GM21381 (cell line): Measurements from ENCODE around the gene EXD3.
"Not testable (repeated sequence)": the region's sequence is repeated elsewhere in the genome, so short reads cannot be mapped to it uniquely, and the experiment has no call there.

Experiments
- ATAC-seq: cut with Tn5 transposase; IDR thresholded peaks from one replicate; pipeline ENCODE4 v1.9.1; 2021; ENCODE audit warnings: mild to moderate bottlenecking, moderate library complexity; ENCODE audit not compliant: unreplicated experiment

The EXD3 gene

GRCh38 chr9:137415451-137415850 is 7.5 kb downstream of the EXD3 start:
- no peak for ATAC-seq

DNA sequence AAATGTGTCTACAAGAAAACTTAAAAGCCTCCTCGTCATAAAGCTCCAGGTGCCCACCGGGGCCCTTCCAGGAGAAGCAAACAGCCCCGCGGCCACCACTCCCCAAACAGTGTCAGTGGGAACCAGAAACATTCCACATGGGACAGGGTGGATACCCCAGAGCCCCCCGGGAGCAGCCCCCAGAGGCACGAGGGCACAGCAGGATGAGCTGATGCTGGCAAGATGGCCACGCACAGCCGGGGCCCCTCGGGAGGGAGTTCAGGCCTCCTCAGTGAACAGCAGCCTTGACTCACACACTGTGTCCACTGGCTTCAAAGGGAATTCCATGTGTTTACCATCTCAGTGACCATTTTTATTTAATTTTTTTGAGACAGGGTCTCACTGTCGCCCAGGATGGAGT is 10.5 kb downstream of the EXD3 start:
- no peak for ATAC-seq

DNA sequence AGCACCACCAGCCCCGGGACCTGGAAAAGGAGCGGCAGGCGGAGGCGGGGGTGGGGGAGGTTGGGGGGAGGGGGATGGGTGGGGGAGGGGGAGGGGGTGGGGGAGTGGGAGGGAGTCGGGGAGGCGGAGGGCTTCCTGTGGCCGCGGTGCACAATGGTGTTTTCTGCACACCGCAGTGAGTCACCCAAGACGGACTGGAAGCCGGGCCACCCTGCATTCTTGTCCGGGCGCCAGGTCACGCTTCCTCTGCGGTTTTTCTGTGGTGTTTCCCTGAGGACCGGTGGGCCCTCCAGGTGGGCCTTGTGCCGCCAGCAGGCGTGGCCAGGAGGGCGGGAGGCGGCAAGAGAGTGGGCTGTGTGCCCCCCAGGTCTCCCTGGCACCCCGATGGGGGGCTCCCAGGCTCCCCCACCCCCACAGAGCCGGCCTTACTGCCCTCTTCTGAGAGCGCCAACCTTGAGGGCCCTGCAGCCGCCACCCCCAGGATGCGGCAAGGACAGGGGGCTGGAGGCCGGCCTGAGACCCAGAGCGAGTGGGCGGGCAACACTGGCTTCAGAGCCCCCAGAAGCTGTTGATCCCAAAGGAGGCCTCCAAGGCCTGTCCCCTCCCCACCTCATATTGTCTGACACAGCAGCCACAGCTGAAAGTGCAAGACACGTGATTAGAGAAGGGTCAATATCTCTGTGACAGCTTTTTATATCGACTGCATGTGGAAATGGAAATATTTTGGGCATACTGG is 11.1 kb downstream of the EXD3 start:
- no peak for ATAC-seq

DNA sequence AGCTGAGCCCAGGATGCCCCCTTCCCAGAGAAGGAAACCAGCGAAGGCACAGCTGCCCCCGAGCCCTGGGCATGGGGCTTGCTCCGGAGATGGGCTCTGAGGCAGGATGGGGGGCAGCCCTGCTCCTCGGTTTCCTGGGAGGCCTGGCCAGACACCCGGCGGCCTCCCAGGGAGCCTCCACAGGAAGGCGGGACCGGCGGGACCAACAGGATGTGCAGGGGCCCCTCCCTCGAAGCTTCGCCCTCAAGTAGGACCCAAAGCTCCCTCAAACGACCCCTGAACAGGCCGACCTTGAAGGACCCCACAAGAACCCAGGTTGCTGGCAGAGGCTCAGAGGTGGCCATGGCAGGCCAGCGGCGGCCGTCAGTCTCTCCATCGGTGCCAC is 11.7 kb downstream of the EXD3 start:
- no peak for ATAC-seq

GRCh38 chr9:137410891-137411249 is 12.1 kb downstream of the EXD3 start:
- no peak for ATAC-seq

GRCh38 chr9:137410236-137410890 is 12.6 kb downstream of the EXD3 start:
- not testable (repeated sequence) for ATAC-seq

- no peak for ATAC-seq
Observed at GRCh38 chr9:137409515-137409914, 13.4 kb downstream of the EXD3 start.

DNA sequence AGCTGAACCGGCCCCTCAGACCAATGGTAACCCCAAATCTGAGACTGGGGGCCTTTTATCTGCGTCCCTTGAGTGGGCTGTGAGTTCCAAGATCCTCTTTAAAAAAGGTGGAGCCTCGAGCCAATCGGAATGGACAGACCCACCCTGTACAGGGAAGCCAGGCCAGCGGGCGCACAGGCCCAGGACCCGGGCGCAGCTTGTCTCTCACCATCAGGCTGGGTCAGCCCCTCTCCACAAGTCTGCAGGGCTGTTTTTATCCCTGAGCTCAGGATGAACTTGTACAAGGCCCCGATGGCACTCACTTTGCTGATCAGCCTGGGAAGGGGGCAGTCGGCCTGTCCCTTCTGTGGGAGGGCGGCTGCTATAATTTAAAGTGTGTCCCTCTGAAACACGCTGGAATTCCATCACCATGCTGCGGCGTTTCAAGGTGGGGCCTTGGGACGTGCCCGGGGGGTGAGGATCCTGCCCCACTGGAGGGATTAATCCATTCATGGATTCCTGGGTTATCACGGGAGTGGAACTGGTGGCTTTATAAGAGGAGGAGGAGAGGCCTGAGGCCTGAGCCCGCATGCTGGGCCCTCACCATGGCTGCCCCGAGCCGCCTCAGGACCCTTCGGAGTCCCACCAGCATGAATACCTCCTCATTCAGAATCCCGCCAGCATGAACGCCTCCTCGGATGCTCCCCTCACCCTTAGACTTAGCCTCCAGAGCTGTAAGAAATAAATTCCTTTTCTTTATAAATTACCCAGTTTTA is 14.1 kb downstream of the EXD3 start:
- no peak for ATAC-seq

DNA sequence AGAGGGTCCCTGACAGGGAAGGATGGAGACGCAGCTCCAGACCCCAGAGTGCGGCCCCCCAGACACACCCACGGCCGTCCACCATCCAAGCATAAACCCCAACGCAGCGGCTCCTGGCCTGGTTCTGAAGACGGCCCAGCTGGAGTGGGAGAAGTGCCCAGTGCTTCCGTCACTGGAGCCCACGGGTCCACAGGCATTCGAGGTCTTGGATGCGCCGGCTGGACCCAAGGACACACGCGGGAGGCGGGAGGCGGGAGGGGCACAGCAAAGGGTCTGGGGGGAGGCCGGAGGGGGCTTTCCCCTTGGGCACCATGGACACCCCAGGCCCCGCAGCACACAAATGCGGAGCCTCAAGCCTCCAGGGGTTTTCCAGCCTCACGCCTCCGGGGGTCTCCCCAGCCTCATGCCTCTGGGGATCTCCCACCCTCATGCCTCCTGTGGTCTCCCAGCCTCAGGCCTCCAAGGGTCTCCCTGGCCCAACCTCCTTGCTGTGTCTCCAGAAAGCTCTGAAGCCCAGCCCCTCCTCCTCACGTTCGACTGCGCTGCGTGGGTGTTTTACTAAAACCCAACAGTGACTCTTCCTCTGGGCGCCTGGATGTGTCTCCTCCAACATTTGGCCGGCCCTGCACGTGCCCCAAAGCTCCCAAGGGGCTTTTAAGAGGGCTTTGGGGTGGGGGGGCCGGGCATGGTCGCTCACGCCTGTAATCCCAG is 15.2 kb downstream of the EXD3 start:
- ATAC-seq: no peak

DNA sequence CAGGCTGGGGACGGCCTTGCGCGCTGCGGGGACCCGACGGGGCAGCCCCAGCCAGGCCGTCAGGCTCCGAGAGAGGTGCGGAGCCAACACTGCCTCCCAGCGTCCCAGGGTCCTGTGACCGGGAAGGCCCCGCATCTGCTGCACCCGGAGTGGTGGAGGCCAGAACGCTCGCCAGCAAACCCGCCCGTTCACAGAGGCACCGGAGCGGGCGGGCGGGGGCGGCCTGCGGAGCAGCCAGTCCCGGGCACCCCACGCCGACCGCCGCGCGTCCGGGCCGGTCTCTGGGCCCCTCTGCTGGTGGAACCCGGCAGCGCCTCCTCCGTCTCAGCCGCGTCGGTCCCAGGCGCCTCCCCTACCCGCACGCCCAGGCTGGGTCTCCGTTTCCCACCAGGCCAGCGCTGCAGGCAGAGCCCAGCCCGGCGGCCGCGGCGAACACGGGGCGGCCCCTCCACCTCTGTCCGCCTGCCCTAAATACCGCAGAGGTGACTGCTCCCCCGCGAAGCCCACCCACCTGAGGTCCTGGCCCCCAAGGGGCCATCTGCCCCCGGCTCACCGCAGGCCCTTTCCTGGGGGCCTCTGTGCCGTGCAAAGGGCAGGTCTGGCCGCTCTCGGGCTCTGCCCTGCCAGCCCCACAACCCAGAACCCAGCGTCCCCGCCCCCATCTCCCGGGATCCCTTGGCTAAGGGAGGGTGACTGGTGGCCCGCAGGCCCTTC is 15.9 kb downstream of the EXD3 start:
- no peak for ATAC-seq

DNA sequence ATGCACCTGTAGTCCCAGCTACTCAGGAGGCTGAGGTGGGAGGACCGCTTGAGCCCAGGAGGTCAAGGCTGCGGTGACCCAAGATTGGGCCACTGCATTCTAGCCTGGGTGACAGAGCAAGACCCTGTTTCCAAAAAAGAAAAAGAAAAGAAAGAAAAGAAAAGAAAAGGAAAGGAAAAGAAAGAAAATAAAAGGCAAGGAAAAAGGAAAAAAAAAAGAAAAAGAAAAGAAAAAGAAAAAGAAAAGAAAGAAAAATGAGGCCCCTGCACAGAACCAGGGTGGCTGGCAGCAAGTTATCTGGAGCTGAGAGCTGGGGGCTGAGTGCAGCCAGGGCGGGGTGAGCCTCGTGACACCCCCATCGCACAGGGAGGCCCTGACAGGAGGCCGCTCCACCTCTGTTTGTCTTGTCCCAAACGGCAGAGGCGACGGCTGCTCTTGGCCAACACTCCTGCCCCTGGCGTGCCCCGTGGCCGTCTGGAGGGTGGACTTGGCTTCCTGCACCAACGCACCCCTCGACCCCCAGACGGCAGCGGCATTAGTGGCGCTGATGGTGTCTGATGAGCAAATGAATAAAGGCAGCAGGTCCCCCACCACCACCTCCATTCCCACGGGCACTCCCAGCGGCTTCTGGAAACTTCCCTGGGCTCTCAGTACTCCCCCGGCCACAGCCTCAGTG is 16.7 kb downstream of the EXD3 start:
- ATAC-seq: no peak

DNA sequence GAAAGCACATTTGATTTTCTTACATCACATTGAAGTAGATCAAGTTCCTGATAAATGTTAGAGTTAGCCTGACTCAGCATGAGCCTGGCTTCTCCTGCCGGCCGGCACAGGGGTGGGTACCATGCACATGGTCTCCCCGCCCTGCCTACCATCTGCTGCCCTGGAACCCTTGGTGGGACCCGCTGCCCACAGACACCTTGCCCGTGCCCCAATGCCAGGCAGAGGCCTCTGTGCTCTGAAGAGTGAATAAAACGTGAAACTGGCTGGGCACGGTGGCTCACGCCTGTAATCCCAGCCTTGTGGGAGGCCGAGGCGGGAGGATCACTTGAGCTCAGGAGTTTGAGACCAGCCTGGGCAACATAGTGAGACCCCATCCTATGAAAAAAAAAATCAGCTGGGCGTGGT is 17.3 kb downstream of the EXD3 start:
- ATAC-seq: no peak

DNA sequence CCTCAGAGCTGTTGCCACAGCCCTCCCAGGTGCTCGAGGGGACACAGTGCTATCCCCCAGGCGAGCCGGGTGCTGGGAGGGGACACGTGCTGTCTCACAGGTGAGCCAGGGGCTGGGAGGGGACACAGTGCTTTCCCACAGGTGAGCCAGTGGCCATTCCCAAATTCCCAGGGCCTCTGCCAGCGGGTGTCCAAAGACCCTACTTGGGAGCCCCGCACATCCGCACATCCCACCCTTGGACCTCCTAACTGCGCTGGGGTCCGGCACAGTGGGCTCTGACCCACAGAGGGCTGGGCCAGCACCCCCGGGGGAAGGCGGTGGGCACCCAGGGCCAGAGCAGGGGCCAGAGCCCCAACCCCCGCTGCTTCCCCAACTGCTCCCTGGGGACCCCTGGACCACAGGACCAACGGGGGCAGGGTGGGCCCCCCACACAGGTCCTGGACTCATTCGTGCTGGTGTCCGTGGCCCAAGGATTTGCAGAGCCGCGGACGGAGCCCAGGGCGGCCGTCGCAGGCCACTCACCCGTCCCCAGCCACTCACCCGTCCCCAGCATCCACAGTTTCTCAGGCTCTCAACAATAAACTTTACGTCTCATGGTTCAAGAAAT is 17.9 kb downstream of the EXD3 start:
- no peak for ATAC-seq

GRCh38 chr9:137403269-137403668 is 19.7 kb downstream of the EXD3 start:
- ATAC-seq: no peak

- no peak for ATAC-seq
Observed at GRCh38 chr9:137402746-137403145, 20.2 kb downstream of the EXD3 start.

- ATAC-seq: no peak
Observed at GRCh38 chr9:137398561-137399468, 24.1 kb downstream of the EXD3 start.

- ATAC-seq: no peak
Observed at GRCh38 chr9:137397675-137398423, 25.1 kb downstream of the EXD3 start.
